Esophagus squamous epithelium (tissue), 4 donors: ENCODE data around the gene CUTC.

ENCODE experiments used
- POLR2A ChIP-seq, 4 donors: fragments of 450-650 bp; IDR thresholded peaks; one replicate each; pipeline ENCODE4 v1.6.1; 2017; ENCODE audit warnings: antibody characterized with exemption in 4 of 4, mild to moderate bottlenecking in 4 of 4, moderate library complexity in 3 of 4
- TF ChIP-seq, protein P1 (sequence below), 6 experiments: fragments of 450-650 bp in 4 of 6; fragments of 200-600 bp in 2 of 6; sonication (generic) in 2 of 6; IDR thresholded peaks; one replicate each; pipeline ENCODE4 v1.5.1; 2016 to 2019; ENCODE audit warnings: antibody characterized with exemption in 6 of 6, mild to moderate bottlenecking in 4 of 6, moderate library complexity in 4 of 6

DNA sequence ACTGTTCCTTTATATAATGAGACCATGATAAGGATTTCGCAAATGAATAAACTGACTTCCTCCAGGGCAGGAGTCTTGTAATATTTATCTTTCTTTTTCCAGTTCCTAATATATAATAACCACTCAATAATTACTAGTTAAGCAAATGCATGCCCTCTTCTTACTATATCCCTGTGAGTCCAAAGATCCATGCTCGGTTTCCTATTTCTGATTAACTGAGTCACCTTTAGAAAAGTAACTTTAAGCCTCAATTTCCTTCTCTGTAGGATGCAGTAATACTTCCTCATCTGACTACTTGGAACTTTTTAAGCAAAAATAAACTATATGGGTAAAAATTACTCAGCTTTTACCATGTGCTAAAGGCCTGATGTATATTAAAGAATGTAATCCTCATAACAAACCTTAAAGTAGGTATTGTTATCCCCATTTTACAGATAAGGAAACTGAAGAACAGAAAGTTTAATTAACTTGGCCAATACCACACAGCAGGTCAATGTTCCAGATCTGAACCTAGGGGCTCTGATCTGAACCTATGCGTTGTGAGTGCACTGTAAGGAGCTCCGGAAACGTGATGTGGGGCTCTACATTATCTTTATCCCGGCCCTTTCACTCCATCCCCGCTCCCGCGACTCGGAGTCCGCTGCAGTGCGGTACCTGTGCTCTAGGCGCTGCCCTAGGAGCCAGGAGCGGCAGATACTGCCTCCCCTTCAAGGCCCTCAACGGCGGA, 565 bp upstream of the CUTC start:
- TF ChIP-seq, protein P1, sequence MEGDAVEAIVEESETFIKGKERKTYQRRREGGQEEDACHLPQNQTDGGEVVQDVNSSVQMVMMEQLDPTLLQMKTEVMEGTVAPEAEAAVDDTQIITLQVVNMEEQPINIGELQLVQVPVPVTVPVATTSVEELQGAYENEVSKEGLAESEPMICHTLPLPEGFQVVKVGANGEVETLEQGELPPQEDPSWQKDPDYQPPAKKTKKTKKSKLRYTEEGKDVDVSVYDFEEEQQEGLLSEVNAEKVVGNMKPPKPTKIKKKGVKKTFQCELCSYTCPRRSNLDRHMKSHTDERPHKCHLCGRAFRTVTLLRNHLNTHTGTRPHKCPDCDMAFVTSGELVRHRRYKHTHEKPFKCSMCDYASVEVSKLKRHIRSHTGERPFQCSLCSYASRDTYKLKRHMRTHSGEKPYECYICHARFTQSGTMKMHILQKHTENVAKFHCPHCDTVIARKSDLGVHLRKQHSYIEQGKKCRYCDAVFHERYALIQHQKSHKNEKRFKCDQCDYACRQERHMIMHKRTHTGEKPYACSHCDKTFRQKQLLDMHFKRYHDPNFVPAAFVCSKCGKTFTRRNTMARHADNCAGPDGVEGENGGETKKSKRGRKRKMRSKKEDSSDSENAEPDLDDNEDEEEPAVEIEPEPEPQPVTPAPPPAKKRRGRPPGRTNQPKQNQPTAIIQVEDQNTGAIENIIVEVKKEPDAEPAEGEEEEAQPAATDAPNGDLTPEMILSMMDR (IDR thresholded peaks at IDR 0.05): peak in 1 of 6 experiments; percentile 35
- no peak for TF ChIP-seq POLR2A (IDR thresholded peaks at IDR 0.05)
